Measurements from ENCODE around the gene CDK6. TPM values are rescaled to one million over a fixed set of nuclear protein-coding genes. Genes with fewer than 3 reads are reported as not detected.

The CDK6 gene
- total RNA-seq, 1 donor, result 45.6 TPM

GRCh38 chr7:92854501-92855238, 18.3 kb upstream of the CDK6 start:
- Histone ChIP-seq H2AFZ (ENCODE audit: low read length) (peak overlapping the region; percentile 15), H3K4me1 (ENCODE audit: insufficient read depth, low read length) (peaks cover 3% of the 10 kb centered on the region)
- no peak for TF ChIP-seq CTCF (IDR thresholded peaks at IDR 0.05; ENCODE audit: extremely low read depth, low read depth, low read length)

GRCh38 chr7:92851732-92852131, 15.4 kb upstream of the CDK6 start:
- H3K4me2 ChIP-seq (ENCODE audit: insufficient read depth, low read length), result no peak overlapping the region
- H3K27me3 ChIP-seq (ENCODE audit: insufficient read depth, low read length), result no peaks in the 10 kb centered on the region
- H4K20me1 ChIP-seq (ENCODE audit: insufficient read depth, low read length), result no peaks in the 10 kb centered on the region
- no peak overlapping the region for H3K4me3 ChIP-seq (ENCODE audit: insufficient read depth, low read length)
- no peak for TF ChIP-seq CTCF (IDR thresholded peaks at IDR 0.05; ENCODE audit: extremely low read depth, low read depth, low read length)
- H3K36me3 ChIP-seq (ENCODE audit: insufficient read depth, low read length), result no peaks in the 10 kb centered on the region
- H3K27ac ChIP-seq (ENCODE audit: low read depth, low read length), result no peak overlapping the region
- DNase-seq (ENCODE audit: insufficient read length, low spot score, missing footprints), result peak; percentile 73
- H3K4me1 ChIP-seq (ENCODE audit: insufficient read depth, low read length), result peaks cover 11% of the 10 kb centered on the region
- H3K79me2 ChIP-seq (ENCODE audit: insufficient read depth, low read length), result no peaks in the 10 kb centered on the region
- no peaks in the 10 kb centered on the region for H3K9me3 ChIP-seq (ENCODE audit: low read depth, low read length)
- H2AFZ ChIP-seq (ENCODE audit: low read length), result no peak overlapping the region

More at GRCh38 chr7:92854501-92855238, 18.3 kb upstream of the CDK6 start:
- H3K9me3 ChIP-seq (ENCODE audit: low read depth, low read length), result no peaks in the 10 kb centered on the region
- H3K27me3 ChIP-seq (ENCODE audit: insufficient read depth, low read length), result no peaks in the 10 kb centered on the region
- no peak overlapping the region for H3K4me3 ChIP-seq (ENCODE audit: insufficient read depth, low read length)
- no peaks in the 10 kb centered on the region for H3K36me3 ChIP-seq (ENCODE audit: insufficient read depth, low read length)
- no peak overlapping the region for H3K27ac ChIP-seq (ENCODE audit: low read depth, low read length)
- H4K20me1 ChIP-seq (ENCODE audit: insufficient read depth, low read length), result no peaks in the 10 kb centered on the region
- no peak for DNase-seq (ENCODE audit: insufficient read length, low spot score, missing footprints)
- H3K79me2 ChIP-seq (ENCODE audit: insufficient read depth, low read length), result no peaks in the 10 kb centered on the region
- no peak overlapping the region for H3K4me2 ChIP-seq (ENCODE audit: insufficient read depth, low read length)

DNA sequence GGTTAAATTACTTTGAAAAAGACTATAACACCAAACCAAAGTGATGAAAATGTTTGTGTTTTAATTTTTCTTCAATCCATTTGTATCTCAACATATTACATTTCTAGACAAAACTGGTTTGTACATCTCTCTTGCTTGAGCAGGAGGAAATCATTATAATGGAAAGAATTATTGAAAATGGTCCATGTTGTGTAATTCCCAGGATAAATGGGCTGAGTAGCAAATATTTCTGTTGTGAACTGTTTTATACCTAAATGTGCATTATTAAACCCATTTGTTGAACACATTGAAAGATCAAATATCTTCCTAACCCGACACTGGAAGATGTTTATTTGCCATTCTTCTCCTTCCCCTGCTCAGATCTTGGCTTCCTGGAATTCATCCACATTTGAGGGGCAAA, 14.1 kb upstream of the CDK6 start:
- TF ChIP-seq CTCF (IDR thresholded peaks at IDR 0.05; ENCODE audit: extremely low read depth, low read depth, low read length), result no peak
- no peaks in the 10 kb centered on the region for H4K20me1 ChIP-seq (ENCODE audit: insufficient read depth, low read length)
- H3K9me3 ChIP-seq (ENCODE audit: low read depth, low read length), result no peaks in the 10 kb centered on the region
- no peaks in the 10 kb centered on the region for H3K27me3 ChIP-seq (ENCODE audit: insufficient read depth, low read length)
- H3K4me1 ChIP-seq (ENCODE audit: insufficient read depth, low read length), result peaks cover 11% of the 10 kb centered on the region
- no peak for DNase-seq (ENCODE audit: insufficient read length, low spot score, missing footprints)
- H3K4me2 ChIP-seq (ENCODE audit: insufficient read depth, low read length), result no peak overlapping the region
- no peak overlapping the region for H2AFZ ChIP-seq (ENCODE audit: low read length)
- no peak overlapping the region for H3K27ac ChIP-seq (ENCODE audit: low read depth, low read length)
- H3K36me3 ChIP-seq (ENCODE audit: insufficient read depth, low read length), result no peaks in the 10 kb centered on the region
- H3K4me3 ChIP-seq (ENCODE audit: insufficient read depth, low read length), result no peak overlapping the region
- H3K79me2 ChIP-seq (ENCODE audit: insufficient read depth, low read length), result no peaks in the 10 kb centered on the region

DNA sequence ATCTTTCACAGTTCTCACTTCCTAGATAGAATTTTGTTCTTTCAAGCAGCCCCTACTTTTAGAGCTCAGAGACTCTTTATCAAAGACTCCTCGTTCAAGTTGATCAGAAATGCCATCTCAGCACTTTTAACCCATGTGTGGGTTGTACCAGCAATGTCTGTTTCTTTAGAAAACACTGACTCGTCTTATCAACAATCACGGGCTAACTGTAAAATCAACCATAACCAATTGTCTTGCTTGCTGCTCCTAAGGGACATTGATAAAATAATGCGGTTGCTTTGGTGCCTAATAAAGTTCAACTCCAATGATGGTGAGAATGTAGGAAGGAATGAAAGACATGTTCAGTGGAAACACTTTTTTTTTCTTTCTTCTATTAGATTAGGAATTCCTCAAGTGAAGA, 12.9 kb upstream of the CDK6 start:
- Histone ChIP-seq H3K27me3 (ENCODE audit: insufficient read depth, low read length) (no peaks in the 10 kb centered on the region), H4K20me1 (ENCODE audit: insufficient read depth, low read length) (no peaks in the 10 kb centered on the region), H3K9me3 (ENCODE audit: low read depth, low read length) (no peaks in the 10 kb centered on the region), H3K4me2 (ENCODE audit: insufficient read depth, low read length) (peak overlapping the region; percentile 23), H2AFZ (ENCODE audit: low read length) (no peak overlapping the region), H3K4me1 (ENCODE audit: insufficient read depth, low read length) (peaks cover 11% of the 10 kb centered on the region), H3K36me3 (ENCODE audit: insufficient read depth, low read length) (no peaks in the 10 kb centered on the region), H3K4me3 (ENCODE audit: insufficient read depth, low read length) (no peak overlapping the region), H3K79me2 (ENCODE audit: insufficient read depth, low read length) (no peaks in the 10 kb centered on the region), H3K27ac (ENCODE audit: low read depth, low read length) (no peak overlapping the region)
- TF ChIP-seq CTCF (IDR thresholded peaks at IDR 0.05; ENCODE audit: extremely low read depth, low read depth, low read length), result no peak
- peak; percentile 52 for DNase-seq (ENCODE audit: insufficient read length, low spot score, missing footprints)
